Omental fat pad (tissue), 4 donors: ENCODE data around the gene MTRFR. TPM values are rescaled to one million over a fixed set of nuclear protein-coding genes. Genes with fewer than 3 reads are reported as not detected.

Source experiments
- ATAC-seq: fragments of 150-250 bp; one replicate; pipeline ENCODE4 v1.9.1; 2016; ENCODE audit warnings: mild to moderate bottlenecking, moderate library complexity; ENCODE audit not compliant: low FRiP score
- DNase-seq: peaks from one replicate; pipeline ENCODE4 v3.0.0-alpha.2; 2019; ENCODE audit warnings: low spot score
- CTCF ChIP-seq, 3 donors: fragments of 450-650 bp; IDR thresholded peaks; one replicate each; pipeline ENCODE4 v1.5.1; 2016 to 2017; ENCODE audit warnings: antibody characterized with exemption in 3 of 3, mild to moderate bottlenecking in 3 of 3, moderate library complexity in 2 of 3
- small RNA-seq: library from RNA; depleted of rRNA; stranded (forward); fragments of <200 nt; gene quantifications from one replicate; pipeline ENCODE3, GENCODE V24; 2016
- total RNA-seq, 4 donors: library from RNA; depleted of rRNA; stranded (reverse); fragments of >200 nt; gene quantifications; one replicate each; pipeline ENCODE4 v1.1.0, GENCODE V29; 2016

MTRFR gene
- total RNA-seq, 4 donors from 2014 or later = 4.8 to 11.7 (median 8.4) TPM

DNA sequence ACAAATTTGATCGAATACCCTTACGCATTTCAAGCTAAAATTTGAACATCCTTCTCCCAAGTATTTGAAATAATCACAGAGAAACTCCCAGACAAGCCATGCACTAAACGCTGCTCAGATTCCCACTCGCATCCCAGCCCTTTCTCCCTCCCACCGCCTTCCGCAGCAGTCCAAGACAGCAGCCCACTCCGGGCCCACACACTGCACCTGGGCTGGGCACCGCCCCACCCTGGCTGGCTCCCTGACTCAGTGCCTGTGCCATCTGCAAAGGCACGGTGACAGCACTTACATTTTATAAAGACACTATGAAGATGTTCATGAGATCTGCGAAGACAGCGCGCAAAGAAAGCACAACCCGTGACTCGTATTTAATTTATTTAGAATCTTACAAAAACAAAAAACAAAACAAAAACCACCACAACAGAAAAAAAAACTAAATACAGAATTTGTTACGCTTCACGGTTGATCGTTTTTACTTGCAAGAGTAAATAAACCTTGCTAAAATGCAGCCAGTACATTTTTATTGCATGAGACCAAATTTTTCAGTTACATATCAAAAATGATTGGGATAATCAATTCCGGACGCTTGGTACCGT, 55.6 kb downstream of the MTRFR start:
- DNase-seq (no peak), ATAC-seq (no peak)
- TF ChIP-seq CTCF (IDR thresholded peaks at IDR 0.05) = no peak

- no peak for DNase-seq
- no peak for TF ChIP-seq CTCF (IDR thresholded peaks at IDR 0.05)
Measured at GRCh38 chr12:123289911-123290310, 56.7 kb downstream of the MTRFR start.

GRCh38 chr12:123293178-123293760, 60.0 kb downstream of the MTRFR start:
- ATAC-seq (no peak), DNase-seq (no peak)
- no peak for TF ChIP-seq CTCF (IDR thresholded peaks at IDR 0.05)

More at GRCh38 chr12:123289911-123290310, 56.7 kb downstream of the MTRFR start:
- ATAC-seq = no peak

DNA sequence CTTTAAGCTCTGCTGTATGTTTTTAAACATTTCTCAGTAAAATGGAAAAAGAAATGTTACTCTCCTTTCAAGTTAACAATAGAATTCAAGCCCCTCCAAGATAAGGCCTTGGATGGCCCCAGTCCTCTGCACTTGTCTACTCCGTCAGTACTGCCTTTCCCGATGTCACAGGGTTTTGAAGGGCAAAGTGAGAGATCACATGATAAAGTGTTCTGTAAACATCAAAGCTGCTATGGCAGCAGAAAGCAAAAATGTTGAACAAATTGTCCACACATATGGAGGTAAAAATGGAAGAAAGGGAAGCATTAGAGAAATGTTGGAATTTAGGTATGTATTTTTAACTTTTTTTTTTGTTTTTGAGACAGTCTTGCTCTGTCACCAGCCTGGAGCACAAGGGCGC, 71.9 kb downstream of the MTRFR start:
- no peak for DNase-seq
- no peak for TF ChIP-seq CTCF (IDR thresholded peaks at IDR 0.05)
- no peak for ATAC-seq

GRCh38 chr12:123306200-123306599, 73.0 kb downstream of the MTRFR start:
- ATAC-seq = no peak
- DNase-seq = no peak
- TF ChIP-seq CTCF (IDR thresholded peaks at IDR 0.05) = no peak

Small RNAs within 50 kb of the gene (small RNA-seq; reads per million reads assigned to genes)
- 0.39 reads per million for gene RNA5SP375

Other genes starting within 250 kb of the MTRFR start
- gene PITPNM2, start 82.3 kb upstream of the MTRFR start, total RNA-seq = 10 to 100 TPM in 3 of 4 donors, 1 to 10 TPM in 1; 2.8 to 19.5 (median 14.2) TPM
- gene MPHOSPH9, start 295 bp upstream of the MTRFR start, total RNA-seq = 10 to 100 TPM; 17.3 to 27.6 (median 23.9) TPM
- gene CDK2AP1, start 38.4 kb downstream of the MTRFR start, total RNA-seq = 100 to 1,000 TPM in 3 of 4 donors, 10 to 100 TPM in 1; 78.7 to 124 (median 104) TPM
- 10 to 100 TPM; 18.6 to 26.4 (median 20.6) TPM for gene SBNO1, start 131.4 kb downstream of the MTRFR start, total RNA-seq
- gene KMT5A, start 150.7 kb downstream of the MTRFR start, total RNA-seq = 10 to 100 TPM; 25.5 to 39.9 (median 26.5) TPM
- 10 to 100 TPM in 2 of 4 donors, 1 to 10 TPM in 2; 8.9 to 12.7 (median 10.1) TPM for gene RILPL2, start 203.2 kb downstream of the MTRFR start, total RNA-seq
- gene SNRNP35, start 224.7 kb downstream of the MTRFR start, total RNA-seq = 10 to 100 TPM; 14.7 to 38.1 (median 21.0) TPM